BLaER1 (cell line): Measurements from ENCODE around the gene MSMP.

Source experiments
- H3K27ac ChIP-seq: shearing (Covaris generic); formaldehyde crosslinking; 2 replicates; pipeline ENCODE4 v1.8.1; 2022
- H3K27me3 ChIP-seq: shearing (Covaris generic); formaldehyde crosslinking; 2 replicates; pipeline ENCODE4 v1.8.1; 2022
- H3K36me3 ChIP-seq: shearing (Covaris generic); formaldehyde crosslinking; 2 replicates; pipeline ENCODE4 v1.8.1; 2022
- H3K4me1 ChIP-seq: shearing (Covaris generic); formaldehyde crosslinking; 2 replicates; pipeline ENCODE4 v1.8.1; 2022
- H3K4me2 ChIP-seq: shearing (Covaris generic); formaldehyde crosslinking; 2 replicates; pipeline ENCODE4 v1.8.1; 2022
- H3K4me3 ChIP-seq: shearing (Covaris generic); formaldehyde crosslinking; 2 replicates; pipeline ENCODE4 v1.8.1; 2022
- H3K9ac ChIP-seq: shearing (Covaris generic); formaldehyde crosslinking; 2 replicates; pipeline ENCODE4 v1.8.1; 2022
- H3K9me3 ChIP-seq: shearing (Covaris generic); formaldehyde crosslinking; 2 replicates; pipeline ENCODE4 v1.8.1; 2022
- H4K20me1 ChIP-seq: shearing (Covaris generic); formaldehyde crosslinking; 2 replicates; pipeline ENCODE4 v1.8.1; 2022
- Cebpa-rat ChIP-seq: shearing (Covaris generic); IDR thresholded peaks from 2 replicates; pipeline ENCODE4 v1.8.1; 2022

MSMP gene

DNA sequence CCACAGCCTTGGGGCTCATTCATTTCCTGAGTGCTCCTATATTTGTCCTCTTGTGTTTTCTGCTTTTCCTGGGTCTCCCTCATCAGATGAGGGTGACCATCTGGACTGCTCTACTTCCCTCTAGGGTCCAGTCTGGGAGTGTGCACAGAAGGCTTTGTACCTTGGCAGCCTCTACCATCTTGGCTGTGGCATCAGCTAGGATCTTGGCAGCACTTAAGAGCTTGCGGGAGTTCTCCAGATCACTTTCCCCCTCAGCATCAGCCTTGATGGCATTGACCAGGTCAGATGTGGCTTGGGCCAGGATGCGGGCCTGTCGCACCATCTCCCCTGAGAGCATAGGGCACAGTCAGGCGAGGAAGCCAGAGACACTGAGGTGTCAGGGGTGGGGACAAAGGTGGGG is 37.8 kb downstream of the MSMP start:
- no peaks in the 10 kb centered on the region for H3K9me3 ChIP-seq
- no peak overlapping the region for H3K9ac ChIP-seq

GRCh38 chr9:35714579-35715252 is 39.4 kb downstream of the MSMP start:
- H3K4me3 ChIP-seq, result no peak overlapping the region
- no peak for TF ChIP-seq Cebpa-rat
- peaks cover 40% of the 10 kb centered on the region for H4K20me1 ChIP-seq
- H3K9me3 ChIP-seq, result no peaks in the 10 kb centered on the region
- H3K36me3 ChIP-seq, result peaks cover 98% of the 10 kb centered on the region
- no peaks in the 10 kb centered on the region for H3K27me3 ChIP-seq
- H3K9ac ChIP-seq, result no peak overlapping the region
- H3K27ac ChIP-seq, result no peak overlapping the region
- no peak overlapping the region for H3K4me2 ChIP-seq
- peaks cover 31% of the 10 kb centered on the region for H3K4me1 ChIP-seq

More for the DNA sequence above, 37.8 kb downstream of the MSMP start:
- TF ChIP-seq Cebpa-rat, result no peak
- Histone ChIP-seq H3K4me3 (no peak overlapping the region), H3K27ac (no peak overlapping the region), H3K27me3 (no peaks in the 10 kb centered on the region), H3K4me1 (peaks cover 39% of the 10 kb centered on the region), H3K36me3 (peaks cover 98% of the 10 kb centered on the region), H3K4me2 (0 out of 2 replicates have a peak overlapping the region, but pooled peaks have one; percentile 2), H4K20me1 (peaks cover 52% of the 10 kb centered on the region)

DNA sequence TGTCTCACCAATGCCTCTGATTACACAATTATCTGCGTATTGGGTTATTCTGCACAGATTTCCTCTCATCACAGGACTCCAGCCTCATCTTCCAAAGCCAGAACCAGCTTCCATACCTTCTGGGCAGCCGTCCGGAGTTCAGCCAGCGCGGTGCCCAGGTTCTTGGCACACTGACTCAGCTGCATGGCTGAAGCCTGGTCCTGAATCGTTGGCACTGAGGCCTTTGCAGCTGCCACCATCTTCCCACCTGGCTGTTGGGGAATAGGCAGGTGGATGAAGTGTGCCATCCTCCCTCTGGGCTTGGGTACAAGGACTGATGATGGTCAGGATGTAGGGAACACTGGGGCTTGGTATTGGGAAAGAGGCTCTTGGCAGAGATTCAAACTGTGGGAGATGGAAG is 40.0 kb downstream of the MSMP start:
- no peak overlapping the region for H3K27ac ChIP-seq
- H3K4me2 ChIP-seq, result no peak overlapping the region
- peaks cover 25% of the 10 kb centered on the region for H3K4me1 ChIP-seq
- peaks cover 35% of the 10 kb centered on the region for H4K20me1 ChIP-seq
- no peak overlapping the region for H3K9ac ChIP-seq
- peaks cover 99% of the 10 kb centered on the region for H3K36me3 ChIP-seq
- no peak for TF ChIP-seq Cebpa-rat
- no peaks in the 10 kb centered on the region for H3K9me3 ChIP-seq
- H3K4me3 ChIP-seq, result no peak overlapping the region
- H3K27me3 ChIP-seq, result no peaks in the 10 kb centered on the region

GRCh38 chr9:35713578-35713977 is 40.5 kb downstream of the MSMP start:
- no peaks in the 10 kb centered on the region for H3K27me3 ChIP-seq
- H3K4me1 ChIP-seq, result peaks cover 19% of the 10 kb centered on the region
- TF ChIP-seq Cebpa-rat, result no peak
- H3K36me3 ChIP-seq, result peaks cover 100% of the 10 kb centered on the region
- no peak overlapping the region for H3K27ac ChIP-seq
- H3K9me3 ChIP-seq, result no peaks in the 10 kb centered on the region
- peaks cover 30% of the 10 kb centered on the region for H4K20me1 ChIP-seq
- no peak overlapping the region for H3K4me3 ChIP-seq
- no peak overlapping the region for H3K4me2 ChIP-seq
- H3K9ac ChIP-seq, result no peak overlapping the region

GRCh38 chr9:35712762-35713400 is 41.2 kb downstream of the MSMP start:
- H4K20me1 ChIP-seq, result peaks cover 23% of the 10 kb centered on the region
- H3K4me1 ChIP-seq, result peaks cover 12% of the 10 kb centered on the region
- no peaks in the 10 kb centered on the region for H3K9me3 ChIP-seq
- no peak overlapping the region for H3K4me2 ChIP-seq
- H3K9ac ChIP-seq, result no peak overlapping the region
- H3K27ac ChIP-seq, result no peak overlapping the region
- peaks cover 100% of the 10 kb centered on the region for H3K36me3 ChIP-seq
- no peaks in the 10 kb centered on the region for H3K27me3 ChIP-seq
- TF ChIP-seq Cebpa-rat, result no peak
- no peak overlapping the region for H3K4me3 ChIP-seq

GRCh38 chr9:35711501-35712428 is 42.3 kb downstream of the MSMP start:
- Histone ChIP-seq H3K36me3 (peaks cover 100% of the 10 kb centered on the region), H3K27ac (no peak overlapping the region), H3K27me3 (no peaks in the 10 kb centered on the region), H3K4me2 (no peak overlapping the region), H3K9ac (no peak overlapping the region), H4K20me1 (peaks cover 11% of the 10 kb centered on the region; the same call in 1 of the 2 replicates), H3K4me3 (no peak overlapping the region), H3K4me1 (peaks cover 8% of the 10 kb centered on the region), H3K9me3 (no peaks in the 10 kb centered on the region)
- TF ChIP-seq Cebpa-rat, result no peak

DNA sequence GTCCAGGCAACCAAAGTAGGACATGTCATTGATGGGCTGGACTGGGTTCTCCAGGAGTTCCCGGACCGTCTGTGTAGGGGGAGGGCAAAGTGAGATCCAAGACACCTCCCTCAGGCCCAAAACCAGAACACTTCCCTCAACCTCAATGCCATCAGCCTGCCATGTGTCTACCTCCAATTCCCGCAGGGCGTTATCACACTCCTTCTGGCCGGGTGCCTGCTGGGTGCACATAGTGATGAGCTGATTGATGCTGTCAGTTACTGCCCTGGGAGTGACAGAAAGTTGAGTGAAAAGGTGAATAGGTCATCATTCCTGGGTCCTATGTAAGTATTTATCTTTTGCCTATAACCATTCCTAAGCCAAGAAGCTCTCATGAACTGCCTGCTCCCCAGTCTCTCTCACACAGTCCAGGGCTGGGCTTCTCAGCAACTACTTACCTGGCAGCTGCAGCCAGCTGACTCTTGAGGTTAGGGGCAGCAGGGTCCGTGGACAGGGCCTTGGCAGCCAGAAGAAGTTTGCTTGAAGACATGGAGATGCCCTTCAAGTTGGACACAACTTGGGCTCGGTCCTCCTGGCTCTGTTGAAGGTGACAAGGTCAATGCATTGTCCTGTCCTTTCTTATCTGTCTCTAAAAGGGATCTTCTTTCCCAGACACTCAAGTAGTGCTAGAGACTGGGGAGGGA is 43.1 kb downstream of the MSMP start:
- no peak for TF ChIP-seq Cebpa-rat
- Histone ChIP-seq H3K27ac (no peak overlapping the region), H4K20me1 (0 out of 2 replicates have a peak, but pooled peaks cover 8% of the 10 kb centered on the region), H3K27me3 (no peaks in the 10 kb centered on the region), H3K9me3 (no peaks in the 10 kb centered on the region), H3K4me1 (no peaks in the 10 kb centered on the region), H3K36me3 (peaks cover 100% of the 10 kb centered on the region), H3K4me3 (no peak overlapping the region), H3K9ac (no peak overlapping the region), H3K4me2 (no peak overlapping the region)

DNA sequence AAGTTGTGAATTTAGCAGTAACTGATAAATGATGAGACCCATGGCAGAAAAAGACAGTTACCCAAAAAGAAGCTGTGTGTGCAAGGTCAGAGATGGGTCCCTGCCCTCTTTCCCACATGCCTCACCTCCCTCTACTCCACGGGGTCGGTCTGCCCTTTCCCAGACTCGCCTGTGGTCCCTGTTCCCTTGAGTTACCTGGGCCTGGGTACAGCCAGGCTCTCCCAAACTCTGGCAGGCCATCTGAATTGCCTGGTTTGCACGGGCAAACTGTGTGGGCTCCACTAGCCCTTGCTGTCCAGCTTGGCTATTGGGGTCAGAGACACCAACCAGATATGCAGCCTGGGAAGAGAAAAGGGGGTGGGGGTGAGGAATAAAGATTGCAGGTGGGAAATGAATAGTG is 45.9 kb downstream of the MSMP start:
- no peaks in the 10 kb centered on the region for H3K9me3 ChIP-seq
- peaks cover 100% of the 10 kb centered on the region for H3K36me3 ChIP-seq
- H3K4me3 ChIP-seq, result no peak overlapping the region
- no peak overlapping the region for H3K27ac ChIP-seq
- H3K9ac ChIP-seq, result no peak overlapping the region
- no peak for TF ChIP-seq Cebpa-rat
- 0 out of 2 replicates have a peak, but pooled peaks cover 8% of the 10 kb centered on the region for H4K20me1 ChIP-seq
- no peaks in the 10 kb centered on the region for H3K4me1 ChIP-seq
- H3K4me2 ChIP-seq, result no peak overlapping the region
- no peaks in the 10 kb centered on the region for H3K27me3 ChIP-seq

- Histone ChIP-seq H3K4me2 (no peak overlapping the region), H3K27me3 (no peaks in the 10 kb centered on the region), H3K9me3 (no peaks in the 10 kb centered on the region), H3K4me1 (no peaks in the 10 kb centered on the region), H3K9ac (no peak overlapping the region), H3K36me3 (peaks cover 100% of the 10 kb centered on the region), H3K27ac (no peak overlapping the region), H3K4me3 (no peak overlapping the region), H4K20me1 (0 out of 2 replicates have a peak, but pooled peaks cover 8% of the 10 kb centered on the region)
- no peak for TF ChIP-seq Cebpa-rat
Measured at GRCh38 chr9:35706951-35707350, 47.1 kb downstream of the MSMP start.
